Testis (tissue), 3 donors: ENCODE measurements around the gene DACH1. TPM values are rescaled to one million over a fixed set of nuclear protein-coding genes. Genes with fewer than 3 reads are reported as not detected.

Experiments
- DNase-seq: peaks from one replicate; pipeline ENCODE4 v3.0.0-alpha.2; 2019
- H3K27ac ChIP-seq, 2 donors: fragments of 200-600 bp; sonication (generic); one replicate each; pipeline ENCODE4 v1.5.1; 2019
- H3K27me3 ChIP-seq: fragments of 200-600 bp; sonication (generic); one replicate; pipeline ENCODE4 v1.5.1; 2019
- H3K36me3 ChIP-seq: fragments of 200-600 bp; sonication (generic); one replicate; pipeline ENCODE4 v1.5.1; 2017; ENCODE audit warnings: low read depth; ENCODE audit errors: missing control alignments
- H3K4me1 ChIP-seq: fragments of 200-600 bp; sonication (generic); one replicate; pipeline ENCODE4 v1.5.1; 2019
- H3K4me3 ChIP-seq, 2 donors: fragments of 200-600 bp; sonication (generic); one replicate each; pipeline ENCODE4 v1.5.1; 2017 to 2019
- H3K9me3 ChIP-seq: fragments of 200-600 bp; sonication (generic); one replicate; pipeline ENCODE4 v1.5.1; 2017
- CTCF ChIP-seq, 3 experiments: fragments of 450-650 bp in 2 of 3; fragments of 200-600 bp in 1 of 3; sonication (generic) in 1 of 3; IDR thresholded peaks; one replicate each; pipeline ENCODE4 v1.5.1; 2016 to 2019; ENCODE audit warnings: antibody characterized with exemption in 3 of 3, mild to moderate bottlenecking in 2 of 3, moderate library complexity in 1 of 3
- POLR2A ChIP-seq: fragments of 450-650 bp; IDR thresholded peaks from one replicate; pipeline ENCODE4 v1.6.1; 2017; ENCODE audit warnings: antibody characterized with exemption, mild to moderate bottlenecking, moderate library complexity
- WGBS, 2 donors: methylation state at CpG; one replicate each; pipeline ENCODE4 v1.1.5; 2018; 5-methylcytosine and 5-hydroxymethylcytosine counted together
- intact Hi-C: fragments of 100-400 bp; cut with DNase I; formaldehyde crosslinking; loops from one replicate; pipeline ENCODE4 v1.15.1; 2023; ENCODE audit warnings: low total_unique reads
- polyA plus RNA-seq: library from polyadenylated mRNA; stranded (reverse); fragments of 350-450 nt; fragmentation: Illumina TruSeq; extraction: RNeasy Lipid Tissue Mini Kit (QIAGEN cat#74804); gene quantifications from one replicate; pipeline ENCODE4 v1.2.3, GENCODE V29; 2014; ENCODE audit warnings: low read depth, low replicate concordance; ENCODE audit not compliant: insufficient read depth
- total RNA-seq, 2 donors: library from RNA; depleted of rRNA; stranded (reverse); fragments of >200 nt; gene quantifications; one replicate each; pipeline ENCODE4 v1.2.3, GENCODE V29; 2016

DACH1 gene
- total and polyA plus RNA-seq, 3 donors from 2014 or later: 4.7 to 11.1 (median 5.4) TPM

- intact Hi-C loops: no loop called here
- no peak for DNase-seq
- Histone ChIP-seq H3K4me3 (no peak overlapping the region), H3K4me1 (no peaks in the 10 kb centered on the region), H3K27ac (no peak overlapping the region), H3K27me3 (no peaks in the 10 kb centered on the region), H3K9me3 (no peaks in the 10 kb centered on the region), H3K36me3 (no peaks in the 10 kb centered on the region)
- TF ChIP-seq CTCF (IDR thresholded peaks at IDR 0.05): no peak
- TF ChIP-seq POLR2A: no peak
- WGBS, 2 donors: 42 to 58% methylated on average over 3 of the region's 3 CpGs
Measured at GRCh38 chr13:71394176-71394575, 472.8 kb downstream of the DACH1 start.
